ENCODE measurements around the gene NR0B2. TPM values are rescaled to one million over a fixed set of nuclear protein-coding genes. Genes with fewer than 3 reads are reported as not detected.

NR0B2 gene
- total RNA-seq, 1 donor from 2014 or later = not detected

- no peak overlapping the region for H2AFZ ChIP-seq (ENCODE audit: low read depth, low read length)
- TF ChIP-seq EZH2 (IDR thresholded peaks at IDR 0.05; ENCODE audit: insufficient read depth, low read length) (no peak), CTCF (IDR thresholded peaks at IDR 0.05; ENCODE audit: insufficient read depth, low read depth, low read length) (no peak)
- Mint-ChIP-seq H3K4me1 (ENCODE audit: low read depth, unreplicated experiment) (peaks cover 4% of the 10 kb centered on the region), H3K9me3 (ENCODE audit: unreplicated experiment) (no peaks in the 10 kb centered on the region), H3K36me3 (ENCODE audit: low read depth, unreplicated experiment) (peaks cover 13% of the 10 kb centered on the region), H3K27me3 (ENCODE audit: low read depth, unreplicated experiment) (no peaks in the 10 kb centered on the region), H3K4me3 (ENCODE audit: unreplicated experiment) (no peak overlapping the region), H3K27ac (ENCODE audit: unreplicated experiment) (no peak overlapping the region)
- H3K4me1 ChIP-seq (ENCODE audit: insufficient read depth, low read length) = peaks cover 12% of the 10 kb centered on the region
- DNase-seq (ENCODE audit: low read depth) = no peak
- H3K27me3 ChIP-seq (ENCODE audit: insufficient read depth, low read length) = no peaks in the 10 kb centered on the region
- H3K79me2 ChIP-seq (ENCODE audit: insufficient read depth, low read length) = peaks cover 44% of the 10 kb centered on the region
- FAIRE-seq = no peak
- H3K4me2 ChIP-seq (ENCODE audit: low read length) = no peak overlapping the region
- peaks cover 5% of the 10 kb centered on the region for H4K20me1 ChIP-seq (ENCODE audit: insufficient read depth, low read length)
- H3K36me3 ChIP-seq (ENCODE audit: insufficient read depth, low read length) = peaks cover 21% of the 10 kb centered on the region
- H3K9me3 ChIP-seq (ENCODE audit: insufficient read depth, low read depth, low read length) = no peaks in the 10 kb centered on the region
- no peak overlapping the region for H3K4me3 ChIP-seq (ENCODE audit: insufficient read depth, low read depth, low read length)
- H3K27ac ChIP-seq (ENCODE audit: low read depth, low read length) = no peak overlapping the region
- no peak overlapping the region for H3K9ac ChIP-seq (ENCODE audit: low read length)
These were observed 16.4 kb downstream of the NR0B2 start for GRCh38 chr1:26897351-26897750.

GRCh38 chr1:26894263-26894662, 19.5 kb downstream of the NR0B2 start:
- peaks cover 24% of the 10 kb centered on the region for H3K36me3 ChIP-seq (ENCODE audit: insufficient read depth, low read length)
- FAIRE-seq (no peak), DNase-seq (ENCODE audit: low read depth) (no peak)
- no peak overlapping the region for H3K4me2 ChIP-seq (ENCODE audit: low read length)
- peaks cover 41% of the 10 kb centered on the region for H3K79me2 ChIP-seq (ENCODE audit: insufficient read depth, low read length)
- H3K27ac ChIP-seq (ENCODE audit: low read depth, low read length) = no peak overlapping the region
- Mint-ChIP-seq H3K36me3 (ENCODE audit: low read depth, unreplicated experiment) (peaks cover 15% of the 10 kb centered on the region), H3K27me3 (ENCODE audit: low read depth, unreplicated experiment) (no peaks in the 10 kb centered on the region), H3K4me3 (ENCODE audit: unreplicated experiment) (peak overlapping the region; percentile 50), H3K4me1 (ENCODE audit: low read depth, unreplicated experiment) (peaks cover 9% of the 10 kb centered on the region), H3K9me3 (ENCODE audit: unreplicated experiment) (no peaks in the 10 kb centered on the region), H3K27ac (ENCODE audit: unreplicated experiment) (no peak overlapping the region)
- H3K9ac ChIP-seq (ENCODE audit: low read length) = no peak overlapping the region
- no peaks in the 10 kb centered on the region for H3K9me3 ChIP-seq (ENCODE audit: insufficient read depth, low read depth, low read length)
- H2AFZ ChIP-seq (ENCODE audit: low read depth, low read length) = no peak overlapping the region
- H3K4me1 ChIP-seq (ENCODE audit: insufficient read depth, low read length) = peaks cover 16% of the 10 kb centered on the region
- H3K27me3 ChIP-seq (ENCODE audit: insufficient read depth, low read length) = no peaks in the 10 kb centered on the region
- peaks cover 9% of the 10 kb centered on the region for H4K20me1 ChIP-seq (ENCODE audit: insufficient read depth, low read length)
- TF ChIP-seq EZH2 (IDR thresholded peaks at IDR 0.05; ENCODE audit: insufficient read depth, low read length) (no peak), CTCF (IDR thresholded peaks at IDR 0.05; ENCODE audit: insufficient read depth, low read depth, low read length) (no peak)
- H3K4me3 ChIP-seq (ENCODE audit: insufficient read depth, low read depth, low read length) = no peak overlapping the region

- no peaks in the 10 kb centered on the region for H3K9me3 Mint-ChIP-seq (ENCODE audit: unreplicated experiment)
- H3K9ac ChIP-seq (ENCODE audit: low read length) = peak overlapping the region; percentile 98
- H3K9me3 ChIP-seq (ENCODE audit: insufficient read depth, low read depth, low read length) = no peaks in the 10 kb centered on the region
- TF ChIP-seq CTCF (IDR thresholded peaks at IDR 0.05; ENCODE audit: insufficient read depth, low read depth, low read length) (no peak), EZH2 (IDR thresholded peaks at IDR 0.05; ENCODE audit: insufficient read depth, low read length) (no peak)
- H3K27me3 ChIP-seq (ENCODE audit: insufficient read depth, low read length) = no peaks in the 10 kb centered on the region
- H3K4me1 ChIP-seq (ENCODE audit: insufficient read depth, low read length) = peaks cover 16% of the 10 kb centered on the region
- peaks cover 24% of the 10 kb centered on the region for H3K36me3 Mint-ChIP-seq (ENCODE audit: low read depth, unreplicated experiment)
- FAIRE-seq (no peak), DNase-seq (ENCODE audit: low read depth) (no peak)
- H2AFZ ChIP-seq (ENCODE audit: low read depth, low read length) = peak overlapping the region; percentile 98
- peaks cover 36% of the 10 kb centered on the region for H4K20me1 ChIP-seq (ENCODE audit: insufficient read depth, low read length)
- peak overlapping the region; percentile 97 for H3K4me3 Mint-ChIP-seq (ENCODE audit: unreplicated experiment)
- peak overlapping the region; percentile 86 for H3K27ac Mint-ChIP-seq (ENCODE audit: unreplicated experiment)
- peaks cover 38% of the 10 kb centered on the region for H3K79me2 ChIP-seq (ENCODE audit: insufficient read depth, low read length)
- no peaks in the 10 kb centered on the region for H3K27me3 Mint-ChIP-seq (ENCODE audit: low read depth, unreplicated experiment)
- H3K4me2 ChIP-seq (ENCODE audit: low read length) = peak overlapping the region; percentile 97
- H3K4me1 Mint-ChIP-seq (ENCODE audit: low read depth, unreplicated experiment) = peaks cover 12% of the 10 kb centered on the region
- H3K36me3 ChIP-seq (ENCODE audit: insufficient read depth, low read length) = peaks cover 40% of the 10 kb centered on the region
- H3K4me3 ChIP-seq (ENCODE audit: insufficient read depth, low read depth, low read length) = peak overlapping the region; percentile 95
- peak overlapping the region; percentile 91 for H3K27ac ChIP-seq (ENCODE audit: low read depth, low read length)
These were observed 23.3 kb downstream of the NR0B2 start for GRCh38 chr1:26890467-26890796.

Measured in astrocyte (in vitro differentiated cells and primary cell).